HG03064 (cell line): ENCODE data around the gene MED10.

Source experiments
- ATAC-seq: cut with Tn5 transposase; IDR thresholded peaks from one replicate; pipeline ENCODE4 v1.9.1; 2021; ENCODE audit warnings: low read depth; ENCODE audit not compliant: unreplicated experiment

The MED10 gene

DNA sequence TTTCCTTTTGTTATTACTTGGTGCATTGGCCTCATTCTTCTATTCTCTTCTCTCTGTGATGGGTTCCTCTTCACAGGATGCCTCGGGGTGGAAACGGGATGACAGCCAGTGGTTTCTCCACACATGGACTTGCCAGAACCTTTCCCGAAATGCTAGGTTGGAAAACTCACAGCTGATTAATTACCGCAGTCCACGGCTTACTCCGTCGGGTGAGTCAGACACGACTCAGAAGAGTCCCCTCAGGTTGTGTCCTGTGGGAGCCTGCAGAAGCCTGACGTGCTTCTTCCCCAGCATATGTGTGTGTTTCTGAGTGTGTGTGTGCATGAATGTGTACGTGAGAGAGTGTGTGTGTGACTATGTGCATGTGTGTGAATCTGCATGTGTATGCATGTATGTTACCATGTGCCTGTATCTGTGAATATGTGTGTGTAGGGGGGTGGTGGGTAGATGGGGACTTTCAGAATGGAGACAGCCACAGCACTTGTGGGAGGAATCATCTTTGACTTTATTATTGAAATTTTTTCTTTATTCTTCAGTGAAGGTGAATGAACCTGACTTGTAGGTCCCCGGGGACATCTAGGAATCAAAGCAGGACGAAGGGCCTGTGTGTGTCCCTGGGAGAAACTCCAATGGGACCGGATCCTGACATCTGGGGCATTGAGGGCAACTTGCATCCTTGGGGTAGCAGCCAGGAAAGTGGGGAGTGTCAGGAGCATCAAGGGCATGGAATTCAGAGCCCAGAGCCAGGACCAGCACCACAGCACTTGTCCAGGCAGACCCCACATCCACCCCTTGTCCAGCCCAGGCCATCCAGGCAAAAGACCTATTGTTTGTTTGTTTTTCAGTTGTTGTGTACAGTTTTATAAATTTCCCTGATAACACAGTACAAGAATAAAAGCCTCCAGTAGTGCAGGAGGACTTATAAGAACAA, 21.9 kb upstream of the MED10 start:
- no peak for ATAC-seq

DNA sequence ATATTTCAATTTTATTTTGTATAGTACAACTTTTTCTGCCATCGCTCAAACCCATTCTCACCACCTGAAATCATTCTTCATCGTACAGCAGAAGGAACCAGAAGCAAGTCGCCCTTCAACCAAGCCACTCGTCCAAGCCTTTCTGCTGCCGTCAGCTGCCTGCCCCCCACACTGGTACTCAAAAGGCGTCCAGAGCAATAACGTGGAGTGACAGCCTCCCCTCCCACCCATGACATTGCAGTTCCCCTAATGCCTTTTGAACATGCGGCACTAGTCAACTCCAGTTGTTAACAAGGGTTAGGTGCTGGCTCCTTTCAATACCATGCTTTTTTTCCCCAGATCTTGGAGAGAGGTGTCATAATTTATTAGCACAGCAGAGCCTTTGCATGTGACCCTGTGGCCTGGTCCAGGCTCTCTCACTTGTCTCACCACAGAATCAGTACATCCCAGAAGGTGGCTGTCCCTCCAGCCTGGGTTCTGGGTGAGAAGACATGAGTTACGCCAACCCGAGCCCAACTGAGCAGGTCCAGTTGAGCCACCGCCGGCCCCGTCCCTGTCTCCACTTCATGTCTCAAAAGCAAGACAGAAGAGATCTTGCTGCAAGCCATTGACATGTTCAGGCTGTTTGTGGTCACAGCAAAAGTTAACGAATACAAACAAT, 20.4 kb upstream of the MED10 start:
- ATAC-seq, result no peak

- ATAC-seq, result no peak
These were observed 19.4 kb upstream of the MED10 start for GRCh38 chr5:6397536-6398269.

- ATAC-seq, result no peak
These were observed 18.6 kb upstream of the MED10 start for GRCh38 chr5:6396836-6397535.

DNA sequence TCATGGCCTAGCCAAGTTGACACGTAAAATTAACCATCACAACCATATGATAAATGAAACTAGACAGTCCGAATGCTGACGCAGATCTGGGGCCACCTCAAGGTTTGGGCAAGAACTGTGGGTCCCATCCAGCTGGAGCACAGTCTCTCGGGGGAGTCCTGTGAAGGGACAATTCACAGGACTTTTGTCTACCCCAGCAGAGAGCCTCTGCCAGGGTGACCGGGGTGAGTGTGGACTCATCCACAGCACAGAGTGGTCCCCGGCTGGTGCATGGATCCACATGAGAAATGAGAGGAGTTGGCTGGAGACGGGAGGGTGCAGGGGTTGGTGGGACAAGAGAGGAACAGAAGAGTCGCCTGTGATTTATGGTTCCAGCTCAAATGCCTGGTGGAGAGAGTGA, 17.7 kb upstream of the MED10 start:
- ATAC-seq, result no peak

DNA sequence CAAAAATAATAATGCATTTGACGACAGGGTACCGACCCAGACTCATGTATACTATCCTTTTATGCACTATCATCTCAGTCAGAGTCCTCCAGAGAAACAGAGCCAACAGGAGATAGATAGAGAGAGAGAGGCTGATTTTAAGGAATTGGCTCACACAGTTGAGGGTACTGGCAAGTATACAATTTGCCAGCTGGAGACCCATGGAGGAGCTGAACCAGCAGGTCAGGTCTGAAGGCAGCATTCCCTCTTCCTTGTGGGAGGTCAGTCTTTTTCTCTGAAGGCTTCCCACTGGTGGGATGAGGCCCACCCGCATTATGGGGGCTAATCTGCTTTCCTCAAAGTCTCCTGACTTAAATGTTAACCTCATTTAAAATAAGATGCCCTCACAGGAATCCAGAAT, 17.3 kb upstream of the MED10 start:
- no peak for ATAC-seq

DNA sequence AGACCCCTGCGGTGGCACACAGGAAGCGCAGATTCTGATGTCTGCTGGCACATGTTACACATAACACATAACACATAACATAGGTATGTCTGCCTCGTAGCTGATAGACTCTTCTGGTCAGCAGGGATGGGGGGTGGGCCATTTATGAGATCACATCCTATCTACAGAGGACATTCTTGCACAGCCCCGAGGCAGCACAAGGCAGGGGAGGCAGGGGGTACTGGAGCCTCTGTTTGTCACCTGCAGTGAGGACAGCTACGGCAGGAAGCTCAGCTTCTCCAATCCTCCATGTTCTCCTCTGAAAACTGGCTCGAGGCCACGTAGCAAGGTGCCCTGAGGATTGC, 16.7 kb upstream of the MED10 start:
- no peak for ATAC-seq

- no peak for ATAC-seq
These were observed 16.2 kb upstream of the MED10 start for GRCh38 chr5:6394429-6395101.

DNA sequence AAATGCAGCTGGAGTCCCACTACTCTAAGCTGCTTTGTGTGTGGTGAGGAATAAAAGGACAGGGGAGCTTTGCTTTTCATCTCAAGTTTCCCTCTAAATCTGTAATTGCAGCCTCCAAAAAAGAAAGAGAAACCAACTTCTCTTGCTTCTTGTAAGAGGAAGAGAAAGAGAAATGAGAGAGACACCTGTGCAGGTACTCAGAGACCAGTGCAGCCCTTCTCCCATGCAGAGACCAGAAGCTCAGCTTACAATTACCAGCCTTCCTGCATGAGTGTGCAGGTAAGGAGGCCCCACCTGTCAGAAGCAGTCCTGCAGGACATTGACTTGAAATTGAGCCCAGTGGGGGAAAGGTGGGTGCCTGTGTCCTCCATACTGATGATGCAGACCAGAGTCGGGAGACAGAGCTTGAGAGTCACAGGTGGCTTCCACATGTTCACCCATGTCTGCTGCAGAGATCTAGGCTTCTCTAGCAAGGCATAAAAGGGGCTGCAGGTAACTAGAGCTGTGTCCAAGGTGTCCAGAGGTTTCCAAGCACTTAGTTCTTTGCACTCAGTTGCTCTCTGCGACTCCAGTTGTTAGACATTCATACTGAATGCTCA, 15.3 kb upstream of the MED10 start:
- ATAC-seq, result no peak

DNA sequence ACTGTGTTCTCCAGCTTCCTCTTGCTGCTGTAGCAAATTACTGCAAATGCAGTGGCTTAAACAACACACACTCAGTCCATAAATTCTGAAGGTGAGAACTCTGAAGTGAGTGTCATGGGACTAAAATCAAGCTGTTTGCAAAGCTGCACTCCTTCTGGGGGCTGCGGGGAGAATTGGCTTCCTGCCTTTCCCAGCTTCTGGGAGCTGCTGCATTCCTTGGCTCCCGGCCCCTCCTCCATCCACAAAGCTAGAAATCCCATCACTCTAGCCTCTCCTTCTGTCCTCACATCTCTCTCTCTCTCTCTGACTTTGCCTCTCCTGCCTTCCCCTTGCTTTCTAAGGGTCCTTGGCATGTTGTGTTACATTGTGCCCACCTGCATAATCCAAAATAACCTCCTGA, 14.2 kb upstream of the MED10 start:
- no peak for ATAC-seq

DNA sequence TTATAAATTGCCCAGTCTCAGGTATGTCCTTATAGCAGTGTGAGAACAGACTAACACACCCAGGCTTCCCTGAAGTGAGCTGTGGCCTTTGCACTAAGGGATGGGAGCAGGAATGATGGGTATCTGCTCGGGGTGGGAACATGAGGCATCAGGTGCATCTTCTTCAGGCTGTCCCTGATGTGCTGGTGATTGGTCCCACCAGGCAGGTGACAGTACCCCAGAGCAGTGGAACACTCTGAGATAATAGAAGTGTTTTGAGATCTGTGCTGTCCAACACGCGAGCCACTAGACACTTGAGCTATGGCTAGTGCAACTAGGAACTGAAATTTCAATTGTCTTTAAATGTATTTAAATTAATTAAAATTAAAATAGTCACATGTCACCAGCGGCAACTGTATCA, 12.8 kb upstream of the MED10 start:
- no peak for ATAC-seq

DNA sequence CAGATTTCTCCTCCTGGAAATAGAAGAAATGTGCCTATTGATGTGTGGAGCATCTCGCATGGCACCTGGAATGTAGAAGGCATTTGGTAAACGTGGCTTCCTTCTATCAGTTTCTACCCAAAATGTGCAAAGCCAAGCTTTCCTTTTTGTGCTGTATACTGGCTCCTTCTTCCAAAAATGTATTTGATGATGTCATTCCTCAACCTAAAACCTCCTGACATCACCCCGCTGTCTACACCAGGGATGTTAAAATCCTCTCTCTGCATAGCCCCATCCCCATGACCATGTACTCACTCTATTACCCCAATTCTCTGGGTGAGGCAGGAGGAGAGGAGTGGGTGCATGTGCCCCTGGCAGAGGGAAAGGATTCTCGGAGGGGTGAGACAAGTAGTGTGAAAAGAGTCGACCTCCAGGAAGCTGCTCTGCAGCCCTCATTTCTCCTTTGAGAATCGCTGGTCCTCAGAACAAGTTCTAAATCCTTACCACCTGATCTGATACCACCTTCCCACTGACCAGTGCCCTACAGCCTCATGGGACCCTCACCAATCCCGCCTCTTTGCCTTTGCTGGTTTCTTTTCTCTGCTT, 11.7 kb upstream of the MED10 start:
- no peak for ATAC-seq

DNA sequence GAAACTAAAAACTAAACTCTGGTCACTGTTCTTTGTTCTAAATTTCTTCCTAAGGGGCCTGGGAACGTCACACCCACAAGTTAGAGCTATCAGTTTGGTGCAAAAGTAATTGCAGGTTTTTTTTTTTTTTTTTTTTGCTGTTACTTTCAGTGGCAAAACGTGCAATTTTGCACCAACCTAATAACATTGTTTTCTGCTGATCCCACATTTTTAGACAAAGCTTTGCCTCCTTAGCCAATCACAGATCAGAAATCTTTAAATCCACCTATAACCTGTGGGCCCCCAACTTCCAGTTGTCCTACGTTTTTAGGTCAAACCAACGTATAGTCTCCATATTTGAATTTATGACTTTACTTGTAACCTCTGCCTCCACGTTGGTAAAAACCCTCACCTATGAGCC, 11.1 kb upstream of the MED10 start:
- ATAC-seq, result no peak

- ATAC-seq, result no peak
These were observed 9.6 kb upstream of the MED10 start for GRCh38 chr5:6387970-6388369.

DNA sequence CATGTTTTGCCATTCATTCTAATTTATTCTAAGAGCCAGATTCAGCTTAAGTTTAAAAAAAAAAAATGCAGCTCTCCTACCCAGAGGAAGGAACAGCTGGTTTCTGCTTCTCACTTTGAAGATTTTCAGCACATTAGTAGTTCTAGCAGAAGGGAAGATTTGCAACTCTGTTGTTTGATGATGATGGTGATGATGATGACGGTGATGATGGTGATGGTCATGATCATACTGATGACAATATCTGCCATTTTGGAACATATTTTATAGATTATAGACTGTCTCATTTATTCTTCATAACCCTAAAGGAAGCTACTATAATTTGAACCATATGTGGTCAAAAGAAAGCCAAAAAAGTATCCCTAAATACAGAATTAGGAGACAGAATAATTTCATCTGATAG, 7.9 kb upstream of the MED10 start:
- ATAC-seq, result no peak

DNA sequence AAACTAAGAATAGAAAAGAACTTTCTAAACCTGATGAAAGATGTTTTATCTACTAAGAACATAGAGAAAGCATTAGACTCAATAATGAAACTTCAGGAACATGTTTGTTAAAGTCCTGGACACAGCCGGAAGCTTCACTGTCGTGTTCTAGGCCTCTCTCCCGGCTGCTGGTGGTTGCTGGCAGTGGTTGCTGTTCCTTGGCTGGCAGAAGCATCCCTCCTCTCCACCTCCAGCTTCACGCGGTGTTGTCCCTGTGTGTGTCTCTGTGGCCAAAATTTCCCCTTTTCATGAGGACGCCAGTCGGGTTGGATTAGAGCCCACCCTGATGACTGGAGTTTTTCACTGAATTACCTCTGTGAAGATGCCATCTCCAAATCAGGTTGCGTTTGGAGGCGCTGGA, 6.5 kb upstream of the MED10 start:
- no peak for ATAC-seq

- no peak for ATAC-seq
These were observed 5.0 kb upstream of the MED10 start for GRCh38 chr5:6383376-6383775.

DNA sequence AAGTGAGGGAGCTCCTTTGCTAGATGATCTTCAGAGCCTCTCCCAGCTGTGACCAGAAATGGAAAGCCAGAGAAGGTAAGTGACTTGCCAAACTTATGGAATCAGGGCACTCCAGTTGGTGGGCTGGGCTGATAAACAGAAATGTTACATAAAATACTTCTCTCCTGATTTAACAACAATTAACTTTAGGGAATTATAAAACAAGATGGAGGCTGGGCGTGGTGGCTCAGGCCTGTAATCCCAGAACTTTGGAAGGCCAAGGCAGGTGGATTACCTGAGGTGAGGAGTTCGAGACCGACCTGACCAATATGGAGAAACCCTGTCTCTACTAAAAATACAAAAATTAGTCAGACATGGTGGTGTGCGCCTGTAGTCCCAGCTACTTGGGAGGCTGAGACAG, 899 bp upstream of the MED10 start:
- no peak for ATAC-seq

GRCh38 chr5:6378766-6379103, 388 bp upstream of the MED10 start:
- peak; percentile 21 for ATAC-seq

DNA sequence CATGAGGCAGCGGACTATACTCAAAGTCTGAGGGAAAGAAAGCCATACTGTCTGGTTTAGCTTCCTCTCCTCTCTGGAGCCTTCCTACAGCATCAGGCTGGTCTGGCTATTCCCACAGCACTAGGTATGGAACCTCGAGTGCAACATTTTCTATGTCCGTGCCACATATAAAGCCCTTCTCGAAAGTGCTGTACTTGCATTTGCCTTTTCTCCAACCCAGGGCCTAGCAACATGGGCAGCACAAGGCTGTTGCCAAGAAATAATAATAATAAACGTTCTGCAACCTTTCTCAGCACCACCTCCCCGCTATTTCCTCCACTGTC, 804 bp downstream of the MED10 start:
- ATAC-seq, result no peak
